ENCODE data around the gene SHISAL1. TPM values are rescaled to one million over a fixed set of nuclear protein-coding genes. Genes with fewer than 3 reads are reported as not detected.

Gene SHISAL1
- polyA plus RNA-seq, 2 donors = 0.08 to 0.22 TPM

GRCh38 chr22:44336962-44337677 is 24.4 kb upstream of the SHISAL1 start:
- no peak overlapping the region for H3K27ac ChIP-seq (ENCODE audit: low read depth in 2 of 2, low read length in 1 of 2)
- peaks cover 0 to 7% of the 10 kb centered on the region in 2 donors for H3K27me3 ChIP-seq (ENCODE audit: control insufficient read depth in 1 of 2, insufficient read depth in 2 of 2, low read length in 2 of 2)
- 56 to 63% methylated on average over 21 of the region's 21 CpGs for WGBS, 2 donors
- peaks cover 0 to 9% of the 10 kb centered on the region in 2 donors for H3K9me3 ChIP-seq (ENCODE audit: control insufficient read depth in 2 of 2, insufficient read depth in 1 of 2, low read depth in 1 of 2, low read length in 1 of 2)
- H3K4me3 ChIP-seq (ENCODE audit: low read depth in 1 of 2, low read length in 2 of 2) = no peak overlapping the region
- H3K36me3 ChIP-seq (ENCODE audit: control insufficient read depth in 2 of 2, insufficient read depth in 2 of 2, low read length in 1 of 2) = no peaks in the 10 kb centered on the region
- H3K4me1 ChIP-seq (ENCODE audit: control insufficient read depth in 2 of 2, insufficient read depth in 2 of 2, low read length in 1 of 2) = no peaks in the 10 kb centered on the region

DNA sequence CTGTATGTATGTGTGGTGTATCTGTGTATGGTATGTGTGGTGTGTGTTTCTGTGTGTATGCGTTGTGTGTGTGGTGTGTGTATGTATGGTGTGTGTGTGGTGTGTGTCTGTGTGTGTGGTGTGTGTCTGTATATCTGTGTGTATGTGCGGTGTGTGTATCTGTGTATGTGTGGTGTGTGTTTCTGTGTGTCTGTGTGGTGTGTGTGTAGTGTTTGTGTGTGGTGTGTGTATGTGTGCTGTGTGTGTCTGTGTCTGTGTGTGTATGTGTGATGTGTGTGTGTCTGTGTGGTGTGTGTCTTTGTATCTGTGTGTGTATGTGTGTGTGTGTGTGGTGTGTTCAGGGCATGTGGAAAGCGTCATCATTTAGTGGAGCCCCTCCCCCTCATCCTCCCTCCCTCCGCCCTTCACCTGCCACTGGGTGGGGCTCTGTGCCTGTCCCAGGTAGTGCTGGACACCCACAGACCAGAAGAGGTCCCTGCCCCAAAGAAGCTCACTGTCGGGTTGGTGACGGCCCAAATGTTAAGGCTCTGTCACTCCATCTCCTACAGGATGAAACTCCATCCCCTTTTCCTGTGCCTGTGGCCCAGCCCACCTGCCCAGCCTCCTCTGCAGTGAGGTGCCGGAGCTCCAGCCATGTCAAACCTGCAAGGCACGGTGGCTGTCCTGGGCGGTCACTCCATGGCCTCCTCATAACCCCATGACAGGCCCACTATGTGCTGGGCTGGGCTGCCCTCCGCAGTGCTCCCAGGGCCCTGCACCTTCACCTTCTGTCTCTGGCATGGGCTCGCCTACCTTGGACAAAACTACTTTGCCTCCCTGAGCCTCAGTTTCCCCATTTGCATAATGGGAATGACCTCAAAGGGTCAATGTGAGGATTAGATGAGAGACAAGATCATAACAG is 23.4 kb upstream of the SHISAL1 start:
- Histone ChIP-seq H3K4me1 (ENCODE audit: control insufficient read depth in 2 of 2, insufficient read depth in 2 of 2, low read length in 1 of 2) (no peaks in the 10 kb centered on the region), H3K27me3 (ENCODE audit: control insufficient read depth in 1 of 2, insufficient read depth in 2 of 2, low read length in 2 of 2) (peaks cover 0 to 11% of the 10 kb centered on the region in 2 donors), H3K9me3 (ENCODE audit: control insufficient read depth in 2 of 2, insufficient read depth in 1 of 2, low read depth in 1 of 2, low read length in 1 of 2) (peaks cover 0 to 9% of the 10 kb centered on the region in 2 donors), H3K4me3 (ENCODE audit: low read depth in 1 of 2, low read length in 2 of 2) (no peak overlapping the region), H3K36me3 (ENCODE audit: control insufficient read depth in 2 of 2, insufficient read depth in 2 of 2, low read length in 1 of 2) (no peaks in the 10 kb centered on the region), H3K27ac (ENCODE audit: low read depth in 2 of 2, low read length in 1 of 2) (no peak overlapping the region)
- 63 to 73% methylated on average over 11 of the region's 11 CpGs for WGBS, 2 donors

DNA sequence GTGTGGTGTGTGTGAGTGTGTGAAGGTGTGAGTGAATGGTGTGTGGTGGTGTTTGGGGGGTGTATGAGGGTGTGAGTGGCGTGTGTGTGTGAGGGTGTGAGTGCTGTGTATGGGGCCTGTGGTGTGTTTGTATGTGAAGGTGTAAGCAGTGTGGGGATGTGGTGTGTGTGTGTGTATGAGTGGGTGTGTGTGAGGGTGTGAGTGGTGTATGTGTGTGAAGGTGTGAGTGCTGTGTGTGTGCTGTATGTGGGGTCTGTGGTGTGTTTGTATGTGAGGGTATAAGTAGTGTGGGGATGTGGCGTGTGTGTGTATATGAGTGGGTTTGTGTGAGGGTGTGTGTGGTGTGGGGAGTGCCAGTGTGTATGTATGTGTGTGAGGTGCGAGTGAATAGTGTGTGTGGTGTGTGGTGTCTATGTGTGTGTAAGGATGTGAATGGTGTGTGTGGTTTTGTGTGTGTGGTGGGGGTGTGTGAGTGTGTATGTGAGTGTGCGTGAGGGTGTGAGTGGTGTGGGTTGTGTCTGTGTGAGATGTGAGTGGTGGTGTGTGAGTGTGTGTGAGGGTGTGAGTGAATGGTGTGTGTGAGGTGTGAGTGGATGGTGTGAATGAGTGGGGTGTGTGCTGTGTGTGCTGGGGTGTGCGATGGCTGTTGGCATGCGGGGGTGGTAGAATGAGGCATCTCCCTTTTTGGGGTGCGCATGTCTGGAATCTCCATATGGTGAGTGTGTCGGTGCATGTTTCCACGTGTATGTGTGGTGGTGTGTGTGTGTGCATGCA is 22.5 kb upstream of the SHISAL1 start:
- Histone ChIP-seq H3K4me3 (ENCODE audit: low read depth in 1 of 2, low read length in 2 of 2) (no peak overlapping the region), H3K4me1 (ENCODE audit: control insufficient read depth in 2 of 2, insufficient read depth in 2 of 2, low read length in 1 of 2) (peaks cover 0 to 3% of the 10 kb centered on the region in 2 donors), H3K27me3 (ENCODE audit: control insufficient read depth in 1 of 2, insufficient read depth in 2 of 2, low read length in 2 of 2) (peaks cover 0 to 18% of the 10 kb centered on the region in 2 donors), H3K36me3 (ENCODE audit: control insufficient read depth in 2 of 2, insufficient read depth in 2 of 2, low read length in 1 of 2) (no peaks in the 10 kb centered on the region), H3K9me3 (ENCODE audit: control insufficient read depth in 2 of 2, insufficient read depth in 1 of 2, low read depth in 1 of 2, low read length in 1 of 2) (peaks cover 0 to 9% of the 10 kb centered on the region in 2 donors), H3K27ac (ENCODE audit: low read depth in 2 of 2, low read length in 1 of 2) (no peak overlapping the region)
- WGBS, 2 donors = 92 to 94% methylated on average over 9 of the region's 9 CpGs

DNA sequence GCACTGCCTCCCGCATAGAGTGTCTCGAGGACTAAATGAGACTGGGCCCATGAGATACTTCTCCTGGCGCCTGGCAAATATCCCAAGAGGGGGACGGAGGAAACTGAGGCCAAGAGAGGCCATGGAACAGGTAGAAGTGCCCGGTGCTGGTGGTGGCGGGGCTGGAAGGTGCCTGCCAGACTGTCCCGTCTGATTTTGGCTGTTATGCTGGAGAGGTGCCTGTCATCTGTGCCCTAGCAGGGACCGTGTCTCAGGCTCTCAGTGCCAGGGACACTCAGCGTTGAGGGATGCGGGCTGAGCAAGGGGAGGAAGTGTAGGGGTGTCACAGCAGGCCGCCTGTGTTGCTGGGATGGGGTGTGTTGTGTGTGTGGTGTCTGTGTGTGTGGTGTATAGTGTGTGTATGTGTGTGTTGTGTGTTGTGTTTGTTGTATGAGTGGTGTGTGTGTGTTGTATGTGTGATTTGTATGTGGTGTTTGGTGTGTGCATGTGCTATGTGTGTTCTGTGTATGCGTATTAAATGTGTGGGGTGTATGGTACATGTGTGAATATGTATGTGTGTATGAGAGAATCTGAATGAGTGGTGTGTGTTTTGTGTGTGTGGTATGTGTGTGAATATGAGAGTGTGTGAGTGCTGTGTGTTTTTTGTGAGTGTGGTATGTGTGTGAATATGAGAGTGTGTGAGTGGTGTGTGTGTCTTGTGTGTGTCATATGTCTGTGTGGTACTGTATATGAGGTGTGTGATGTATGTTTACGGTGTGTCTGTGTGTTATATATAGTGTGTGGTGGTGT is 21.3 kb upstream of the SHISAL1 start:
- Histone ChIP-seq H3K4me3 (ENCODE audit: low read depth in 1 of 2, low read length in 2 of 2) (no peak overlapping the region), H3K4me1 (ENCODE audit: control insufficient read depth in 2 of 2, insufficient read depth in 2 of 2, low read length in 1 of 2) (peaks cover 0 to 3% of the 10 kb centered on the region in 2 donors), H3K27me3 (ENCODE audit: control insufficient read depth in 1 of 2, insufficient read depth in 2 of 2, low read length in 2 of 2) (peaks cover 0 to 18% of the 10 kb centered on the region in 2 donors), H3K9me3 (ENCODE audit: control insufficient read depth in 2 of 2, insufficient read depth in 1 of 2, low read depth in 1 of 2, low read length in 1 of 2) (peaks cover 0 to 9% of the 10 kb centered on the region in 2 donors), H3K36me3 (ENCODE audit: control insufficient read depth in 2 of 2, insufficient read depth in 2 of 2, low read length in 1 of 2) (no peaks in the 10 kb centered on the region), H3K27ac (ENCODE audit: low read depth in 2 of 2, low read length in 1 of 2) (no peak overlapping the region)
- 84 to 85% methylated on average over 13 of the region's 13 CpGs for WGBS, 2 donors

- H3K27me3 ChIP-seq (ENCODE audit: control insufficient read depth in 1 of 2, insufficient read depth in 2 of 2, low read length in 2 of 2) = peaks cover 0 to 18% of the 10 kb centered on the region in 2 donors
Measured at GRCh38 chr22:44332946-44333345, 20.2 kb upstream of the SHISAL1 start.

DNA sequence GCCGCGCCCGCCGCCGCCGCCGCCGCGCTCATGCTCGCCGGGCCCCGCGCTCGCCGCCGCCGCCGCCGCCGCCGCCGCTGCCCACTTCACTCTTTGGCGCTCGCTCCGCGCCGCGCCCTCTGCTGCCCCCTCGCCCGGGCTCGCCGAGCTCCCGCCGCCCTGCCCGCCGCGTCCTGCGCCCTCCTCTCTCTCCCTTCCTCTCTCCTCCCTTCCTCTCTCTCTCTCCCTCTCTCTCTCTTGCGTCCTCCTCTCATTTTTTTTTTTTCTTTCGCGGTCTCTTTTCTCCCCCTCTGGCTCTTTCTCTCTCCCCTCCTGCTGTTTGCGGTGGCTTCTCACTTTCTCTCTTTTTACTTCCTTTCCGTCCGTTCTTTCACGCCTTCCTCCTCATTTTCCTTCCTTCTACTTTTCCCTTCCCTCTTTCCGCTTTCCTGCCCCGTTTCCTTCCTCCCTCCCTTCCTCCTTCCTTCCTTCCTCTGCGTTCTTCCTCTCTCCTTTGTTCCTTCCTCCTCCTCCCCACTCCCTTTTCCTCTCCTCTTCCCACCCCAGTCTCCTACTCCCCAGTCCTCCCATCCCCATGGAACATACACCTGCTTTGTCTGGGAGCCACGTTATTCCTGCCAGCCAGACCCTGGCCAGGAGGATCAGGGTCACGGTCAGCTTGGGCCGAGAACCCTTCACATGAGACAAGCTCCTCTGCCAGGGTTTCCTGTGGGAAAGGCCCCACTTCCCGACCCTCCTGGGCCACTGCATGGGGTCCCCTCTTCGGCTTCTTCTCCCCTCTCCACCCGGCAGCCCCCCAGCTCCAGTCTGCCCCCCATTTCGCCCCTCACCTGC is 19.3 kb upstream of the SHISAL1 start:
- WGBS, 2 donors = 12 to 30% methylated on average over 17 to 55 of the region's 55 CpGs
- peaks cover 0 to 18% of the 10 kb centered on the region in 2 donors for H3K27me3 ChIP-seq (ENCODE audit: control insufficient read depth in 1 of 2, insufficient read depth in 2 of 2, low read length in 2 of 2)
- H3K4me1 ChIP-seq (ENCODE audit: control insufficient read depth in 2 of 2, insufficient read depth in 2 of 2, low read length in 1 of 2) = peaks cover 0 to 3% of the 10 kb centered on the region in 2 donors
- no peak overlapping the region for H3K27ac ChIP-seq (ENCODE audit: low read depth in 2 of 2, low read length in 1 of 2)
- H3K9me3 ChIP-seq (ENCODE audit: control insufficient read depth in 2 of 2, insufficient read depth in 1 of 2, low read depth in 1 of 2, low read length in 1 of 2) = peaks cover 0 to 9% of the 10 kb centered on the region in 2 donors
- peak overlapping the region in 1 of 2 donors; percentile 33 for H3K4me3 ChIP-seq (ENCODE audit: low read depth in 1 of 2, low read length in 2 of 2)
- H3K36me3 ChIP-seq (ENCODE audit: control insufficient read depth in 2 of 2, insufficient read depth in 2 of 2, low read length in 1 of 2) = no peaks in the 10 kb centered on the region

More at GRCh38 chr22:44332946-44333345, 20.2 kb upstream of the SHISAL1 start:
- H3K9me3 ChIP-seq (ENCODE audit: control insufficient read depth in 2 of 2, insufficient read depth in 1 of 2, low read depth in 1 of 2, low read length in 1 of 2) = peaks cover 0 to 9% of the 10 kb centered on the region in 2 donors
- 80 to 85% methylated on average over 8 of the region's 8 CpGs for WGBS, 2 donors
- no peaks in the 10 kb centered on the region for H3K36me3 ChIP-seq (ENCODE audit: control insufficient read depth in 2 of 2, insufficient read depth in 2 of 2, low read length in 1 of 2)
- H3K4me1 ChIP-seq (ENCODE audit: control insufficient read depth in 2 of 2, insufficient read depth in 2 of 2, low read length in 1 of 2) = peaks cover 0 to 3% of the 10 kb centered on the region in 2 donors
- no peak overlapping the region for H3K27ac ChIP-seq (ENCODE audit: low read depth in 2 of 2, low read length in 1 of 2)
- H3K4me3 ChIP-seq (ENCODE audit: low read depth in 1 of 2, low read length in 2 of 2) = no peak overlapping the region

- 4 to 9% methylated on average over 44 to 103 of the region's 103 CpGs for WGBS, 2 donors
Measured at GRCh38 chr22:44330744-44331660, 18.3 kb upstream of the SHISAL1 start.

More at GRCh38 chr22:44330744-44331660, 18.3 kb upstream of the SHISAL1 start:
- Histone ChIP-seq H3K4me1 (ENCODE audit: control insufficient read depth in 2 of 2, insufficient read depth in 2 of 2, low read length in 1 of 2) (peaks cover 0 to 3% of the 10 kb centered on the region in 2 donors), H3K27me3 (ENCODE audit: control insufficient read depth in 1 of 2, insufficient read depth in 2 of 2, low read length in 2 of 2) (peaks cover 0 to 18% of the 10 kb centered on the region in 2 donors), H3K27ac (ENCODE audit: low read depth in 2 of 2, low read length in 1 of 2) (no peak overlapping the region), H3K36me3 (ENCODE audit: control insufficient read depth in 2 of 2, insufficient read depth in 2 of 2, low read length in 1 of 2) (no peaks in the 10 kb centered on the region), H3K4me3 (ENCODE audit: low read depth in 1 of 2, low read length in 2 of 2) (peak overlapping the region in 1 of 2 donors; percentile 33), H3K9me3 (ENCODE audit: control insufficient read depth in 2 of 2, insufficient read depth in 1 of 2, low read depth in 1 of 2, low read length in 1 of 2) (peaks cover 0 to 9% of the 10 kb centered on the region in 2 donors)

Data from esophagus (tissue), 2 donors.